Choroid plexus epithelial cell (primary cell): ENCODE measurements around the gene TRAPPC3L.
A peak's percentile ranks its signal among the peaks of the same experiment; 100 is the strongest.

Experiments
- DNase-seq: peaks from one replicate; pipeline ENCODE4 v3.0.0-alpha.2; 2010; ENCODE audit warnings: low read depth
- H3K4me3 ChIP-seq: 2 replicates; pipeline ENCODE4 v1.5.1; 2011; ENCODE audit warnings: low read depth, mild to moderate bottlenecking, control low read depth, low read length, moderate library complexity
- CTCF ChIP-seq: conservative IDR thresholded peaks from 2 replicates; pipeline ENCODE4 v1.5.1; 2011; ENCODE audit warnings: low read depth, mild to moderate bottlenecking, control low read depth, inconsistent platforms, low read length, moderate library complexity

Gene TRAPPC3L

GRCh38 chr6:116577486-116577885 lies 32.0 kb upstream of the TRAPPC3L start:
- TF ChIP-seq CTCF = no peak
- DNase-seq = no peak
- H3K4me3 ChIP-seq = no peak overlapping the region

- TF ChIP-seq CTCF = no peak
- no peak for DNase-seq
- no peak overlapping the region for H3K4me3 ChIP-seq
These were observed 29.7 kb upstream of the TRAPPC3L start for GRCh38 chr6:116575227-116575626.

DNA sequence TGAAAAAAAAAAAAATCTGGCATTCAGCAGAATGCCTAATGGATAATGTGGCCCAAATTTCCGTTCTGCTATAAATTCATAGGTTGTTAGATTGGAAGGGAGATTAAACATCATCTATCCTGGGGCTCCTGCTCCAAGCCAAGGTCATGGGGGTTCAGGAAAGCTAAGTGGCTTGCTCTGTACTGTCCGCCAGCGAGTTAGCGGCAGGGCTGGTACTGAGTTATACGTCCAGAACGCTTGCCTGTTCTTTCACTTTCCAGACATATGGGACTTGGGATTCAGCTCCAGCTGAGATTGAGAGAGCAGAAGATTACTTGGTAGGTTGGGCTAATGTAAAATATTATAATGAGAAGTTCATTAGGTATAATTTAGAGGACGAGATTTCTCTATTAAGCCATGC lies 26.7 kb upstream of the TRAPPC3L start:
- no peak for TF ChIP-seq CTCF
- DNase-seq = peak; percentile 61

DNA sequence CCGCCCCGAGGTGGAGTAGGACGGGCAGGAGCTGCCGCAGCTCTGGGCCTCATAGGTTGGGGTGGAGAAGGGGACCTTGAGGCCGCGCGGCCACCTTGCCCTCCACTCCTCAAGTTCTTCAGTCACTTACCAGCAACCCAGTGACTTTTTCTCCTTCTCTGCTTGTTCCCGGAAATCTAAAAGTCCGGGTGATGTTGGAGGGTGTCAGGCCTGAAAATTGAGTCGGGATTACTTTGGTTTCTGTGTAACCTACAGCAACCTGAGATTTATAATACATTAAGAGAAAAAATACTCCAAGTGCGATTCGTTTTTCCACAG lies 26.2 kb upstream of the TRAPPC3L start:
- TF ChIP-seq CTCF = no peak
- DNase-seq = no peak
- H3K4me3 ChIP-seq = peak overlapping the region; percentile 98

More for the DNA sequence above, 26.7 kb upstream of the TRAPPC3L start:
- peak overlapping the region; percentile 98 for H3K4me3 ChIP-seq

DNA sequence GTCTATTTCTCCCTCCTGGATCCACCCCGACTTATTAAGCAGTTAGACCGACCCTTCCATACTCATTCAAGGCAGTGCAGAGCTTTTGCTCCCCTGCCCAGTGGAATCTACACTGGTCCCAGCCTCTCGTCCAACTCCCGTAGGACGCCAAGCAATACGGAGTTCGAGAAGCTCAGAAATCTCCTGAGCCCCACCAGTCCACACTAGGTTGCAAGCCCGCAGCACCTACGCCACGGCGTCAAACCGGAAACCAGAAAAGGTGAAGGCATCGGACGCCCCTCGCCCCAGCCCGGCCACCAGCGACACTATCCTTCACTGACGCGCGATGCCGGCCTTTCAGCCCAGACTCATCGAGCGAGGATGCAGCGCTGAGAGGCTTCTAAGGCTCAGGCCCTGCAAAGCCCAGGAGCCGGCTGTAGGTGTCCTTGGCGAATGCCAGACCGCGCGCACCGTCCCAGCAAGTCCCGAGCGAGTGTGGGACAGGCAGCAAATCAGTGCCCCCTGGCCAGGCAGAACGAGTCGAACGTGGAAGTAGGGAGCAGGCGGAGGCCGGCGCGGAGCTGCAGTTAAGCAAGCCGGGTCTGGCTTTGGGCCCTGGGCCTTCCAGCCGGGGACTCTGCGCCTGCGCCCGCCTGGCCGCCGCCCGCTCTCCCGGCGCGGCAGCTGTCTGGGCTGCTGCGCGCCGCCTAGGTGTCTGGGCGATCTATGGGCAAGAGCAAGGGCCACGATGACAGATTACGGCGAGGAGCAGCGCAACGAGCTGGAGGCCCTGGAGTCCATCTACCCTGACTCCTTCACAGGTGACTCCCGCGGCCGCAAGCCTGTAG lies 25.6 kb upstream of the TRAPPC3L start, which contains the start of gene RWDD1:
RWDD1 (plus strand) TSS at position 649 of the 827 bp plus-strand sequence; CDS start at position 728, 79 bp downstream.
- no peak for TF ChIP-seq CTCF
- peak; percentile 100 for DNase-seq
- peak within 1 kb of the TSS; percentile 98 for H3K4me3 ChIP-seq

- no peak for TF ChIP-seq CTCF
- H3K4me3 ChIP-seq = no peak overlapping the region
- DNase-seq = no peak
These were observed 23.6 kb upstream of the TRAPPC3L start for GRCh38 chr6:116568821-116569755.
